ACC112 (cell line): ENCODE results near the gene DCPS.
A peak's percentile ranks its signal among the peaks of the same experiment; 100 is the strongest.

Source experiments
- H2AFZ ChIP-seq: fragments of 200-600 bp; sonication (generic); one replicate; pipeline ENCODE4 v1.6.0; 2017; ENCODE audit warnings: antibody characterized with exemption, low read length; ENCODE audit not compliant: unreplicated experiment
- H3K27ac ChIP-seq: fragments of 200-600 bp; sonication (generic); 2 replicates; pipeline ENCODE4 v1.5.1; 2014; ENCODE audit warnings: low read depth, mild to moderate bottlenecking, antibody characterized with exemption, low read length, moderate library complexity
- H3K27me3 ChIP-seq: fragments of 200-600 bp; sonication (generic); 2 replicates; pipeline ENCODE4 v1.6.1; 2014; ENCODE audit warnings: mild to moderate bottlenecking, antibody characterized with exemption, low read length, moderate library complexity, mixed read lengths; ENCODE audit not compliant: insufficient read depth
- H3K36me3 ChIP-seq: fragments of 200-600 bp; sonication (generic); 2 replicates; pipeline ENCODE4 v1.6.1; 2016; ENCODE audit warnings: mild to moderate bottlenecking, antibody characterized with exemption, low read length, moderate library complexity, mixed read lengths; ENCODE audit not compliant: insufficient read depth
- H3K4me1 ChIP-seq: fragments of 200-600 bp; sonication (generic); one replicate; pipeline ENCODE4 v1.6.1; 2016; ENCODE audit warnings: low read length, mixed read lengths; ENCODE audit not compliant: insufficient read depth, unreplicated experiment, control insufficient read depth
- H3K4me3 ChIP-seq: fragments of 200-600 bp; sonication (generic); 2 replicates; pipeline ENCODE4 v1.5.1; 2014; ENCODE audit warnings: mild to moderate bottlenecking, low read depth, low read length
- H3K79me2 ChIP-seq: fragments of 200-600 bp; sonication (generic); one replicate; pipeline ENCODE4 v1.6.0; 2016; ENCODE audit warnings: low read length; ENCODE audit not compliant: control insufficient read depth, unreplicated experiment, insufficient read depth

Gene DCPS

GRCh38 chr11:126355324-126355925, 51.6 kb downstream of the DCPS start, which contains the start of gene ST3GAL4:
TSS of gene ST3GAL4 (plus strand) at chr11:126355686. CDS start at chr11:126406156, 50,470 bp downstream.
- Histone ChIP-seq H3K79me2 (peaks cover 83% of the 10 kb centered on the region), H3K27me3 (no peaks in the 10 kb centered on the region), H2AFZ (peak within 1 kb of the TSS; percentile 80), H3K36me3 (no peaks in the 10 kb centered on the region), H3K4me1 (peaks cover 67% of the 10 kb centered on the region), H3K4me3 (peak within 1 kb of the TSS; percentile 88), H3K27ac (peak within 1 kb of the TSS; percentile 63)

DNA sequence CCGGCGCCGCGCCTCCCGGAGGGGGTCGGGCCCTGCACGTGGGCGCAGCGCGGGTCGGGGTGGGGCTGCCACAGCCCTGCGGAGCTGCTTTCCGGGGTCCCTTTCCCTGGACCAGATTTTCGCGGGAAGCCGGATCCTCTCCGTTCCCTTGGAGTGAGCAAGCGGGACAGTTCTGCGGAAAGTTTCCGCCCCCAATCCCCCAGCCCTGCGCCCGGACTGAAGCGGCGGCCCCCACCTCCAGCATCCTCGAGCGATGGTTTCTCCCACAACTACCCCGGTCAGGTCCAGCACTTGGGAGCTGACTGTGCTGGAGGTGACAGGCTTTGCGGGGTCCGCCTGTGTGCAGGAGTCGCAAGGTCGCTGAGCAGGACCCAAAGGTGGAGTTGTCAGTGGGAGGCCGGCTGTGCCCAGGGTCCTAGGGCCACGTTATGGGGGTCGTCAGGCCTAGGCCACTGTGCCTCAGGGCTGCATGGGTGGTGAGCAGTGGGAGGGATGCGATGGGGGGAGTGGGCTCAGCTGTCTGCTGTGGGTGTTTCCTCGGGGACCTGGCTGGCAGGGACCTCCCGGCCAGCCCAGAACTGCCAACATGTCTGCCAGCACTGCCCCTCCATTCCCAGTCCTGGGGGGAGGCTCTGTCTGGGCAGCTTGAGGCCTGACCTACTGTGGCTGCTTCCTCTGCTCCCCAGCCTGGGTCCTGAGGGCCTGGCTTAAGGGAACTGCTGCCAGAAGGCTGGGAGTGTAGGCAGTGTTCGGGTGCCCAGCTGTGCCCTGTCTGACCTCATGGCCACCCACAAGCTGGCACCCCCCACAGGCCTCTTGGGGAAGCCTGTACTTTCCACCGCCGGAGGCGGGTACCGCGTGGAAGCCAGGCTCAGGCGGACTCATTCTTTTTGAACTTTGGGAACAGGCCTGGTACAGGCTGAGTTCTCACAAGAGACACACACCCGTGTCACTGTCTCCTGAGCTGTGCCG, 52.4 kb downstream of the DCPS start:
- H3K27ac ChIP-seq: peak overlapping the region; percentile 57
- H3K4me1 ChIP-seq: peaks cover 59% of the 10 kb centered on the region
- H2AFZ ChIP-seq: peak overlapping the region; percentile 80
- no peaks in the 10 kb centered on the region for H3K36me3 ChIP-seq
- H3K4me3 ChIP-seq: peak overlapping the region; percentile 88
- no peaks in the 10 kb centered on the region for H3K27me3 ChIP-seq
- H3K79me2 ChIP-seq: peaks cover 83% of the 10 kb centered on the region

GRCh38 chr11:126357055-126357962, 53.4 kb downstream of the DCPS start:
- Histone ChIP-seq H3K36me3 (no peaks in the 10 kb centered on the region), H3K4me3 (peak overlapping the region; percentile 88), H3K79me2 (peaks cover 77% of the 10 kb centered on the region), H2AFZ (peak overlapping the region; percentile 55), H3K4me1 (peaks cover 48% of the 10 kb centered on the region), H3K27me3 (no peaks in the 10 kb centered on the region), H3K27ac (peak overlapping the region; percentile 57)

DNA sequence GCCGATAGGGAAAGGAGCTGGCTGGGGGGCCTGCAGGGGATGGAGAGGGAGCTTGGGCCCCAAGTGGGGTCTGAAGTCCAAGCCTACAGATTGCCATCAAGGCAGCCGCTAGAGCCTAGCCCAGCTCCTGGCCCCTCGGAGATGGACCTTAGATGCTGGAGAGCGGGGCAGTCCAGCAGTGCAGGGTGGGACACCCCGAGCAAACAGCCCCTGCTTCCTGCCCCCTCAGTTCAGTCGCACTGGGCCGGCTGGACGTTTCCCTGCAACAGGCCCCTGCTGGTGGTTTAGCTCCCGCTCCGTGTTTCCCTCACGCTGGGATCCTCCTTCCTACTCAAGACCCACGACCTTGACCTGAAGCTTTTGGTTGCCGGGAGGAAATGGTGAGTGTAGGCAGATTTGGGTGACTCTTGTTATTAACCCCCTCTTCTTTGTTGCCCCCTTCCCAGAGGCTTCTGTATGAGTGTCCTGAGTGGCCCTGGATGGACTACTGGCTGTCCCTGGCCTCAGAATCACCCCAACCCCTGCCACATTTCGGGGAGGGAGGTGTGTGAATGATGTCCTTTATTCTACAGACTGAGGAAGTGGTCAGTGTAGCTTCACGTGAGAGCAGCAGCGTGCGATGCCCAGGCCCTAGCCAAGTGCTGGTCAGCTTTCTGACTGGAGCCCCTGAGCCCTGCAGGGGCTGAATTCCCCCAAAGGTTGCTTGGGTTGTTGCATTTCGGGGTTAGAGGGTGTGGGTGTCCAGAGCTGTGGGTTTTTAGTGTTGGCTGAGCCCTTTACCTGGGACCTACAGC, 54.3 kb downstream of the DCPS start:
- Histone ChIP-seq H3K4me3 (peak overlapping the region; percentile 88), H3K79me2 (peaks cover 70% of the 10 kb centered on the region), H3K27me3 (no peaks in the 10 kb centered on the region), H2AFZ (no peak overlapping the region), H3K36me3 (no peaks in the 10 kb centered on the region), H3K4me1 (peaks cover 40% of the 10 kb centered on the region), H3K27ac (no peak overlapping the region)

GRCh38 chr11:126358763-126359160, 54.9 kb downstream of the DCPS start:
- Histone ChIP-seq H3K36me3 (no peaks in the 10 kb centered on the region), H3K4me3 (peak overlapping the region; percentile 88), H3K27ac (no peak overlapping the region), H2AFZ (no peak overlapping the region), H3K79me2 (peaks cover 73% of the 10 kb centered on the region), H3K27me3 (no peaks in the 10 kb centered on the region), H3K4me1 (peaks cover 34% of the 10 kb centered on the region)

GRCh38 chr11:126359431-126360048, 55.7 kb downstream of the DCPS start:
- Histone ChIP-seq H3K79me2 (peaks cover 71% of the 10 kb centered on the region), H3K4me3 (peak overlapping the region; percentile 88), H3K4me1 (peaks cover 32% of the 10 kb centered on the region), H2AFZ (no peak overlapping the region), H3K27me3 (no peaks in the 10 kb centered on the region), H3K27ac (0 out of 2 replicates have a peak overlapping the region, but pooled peaks have one; percentile 21), H3K36me3 (no peaks in the 10 kb centered on the region)

GRCh38 chr11:126360049-126360446, 56.2 kb downstream of the DCPS start:
- no peaks in the 10 kb centered on the region for H3K36me3 ChIP-seq
- peak overlapping the region; percentile 88 for H3K4me3 ChIP-seq
- H3K27me3 ChIP-seq: no peaks in the 10 kb centered on the region
- no peak overlapping the region for H2AFZ ChIP-seq
- H3K79me2 ChIP-seq: peaks cover 65% of the 10 kb centered on the region
- H3K4me1 ChIP-seq: peaks cover 32% of the 10 kb centered on the region
- H3K27ac ChIP-seq: no peak overlapping the region

- Histone ChIP-seq H3K27ac (no peak overlapping the region), H3K36me3 (no peaks in the 10 kb centered on the region), H3K4me1 (peaks cover 32% of the 10 kb centered on the region), H2AFZ (no peak overlapping the region), H3K27me3 (no peaks in the 10 kb centered on the region), H3K79me2 (peaks cover 63% of the 10 kb centered on the region), H3K4me3 (no peak overlapping the region)
Measured at GRCh38 chr11:126361400-126361799, 57.5 kb downstream of the DCPS start.

- Histone ChIP-seq H3K36me3 (no peaks in the 10 kb centered on the region), H2AFZ (no peak overlapping the region), H3K27me3 (no peaks in the 10 kb centered on the region), H3K79me2 (peaks cover 50% of the 10 kb centered on the region), H3K27ac (no peak overlapping the region), H3K4me3 (no peak overlapping the region), H3K4me1 (peaks cover 21% of the 10 kb centered on the region)
Measured at GRCh38 chr11:126362879-126363655, 59.2 kb downstream of the DCPS start.
